Esophagus (tissue), 2 donors: ENCODE results near the gene SHD. TPM values are rescaled to one million over a fixed set of nuclear protein-coding genes. Genes with fewer than 3 reads are reported as not detected.
"Not testable (repeated sequence)": the region's sequence is repeated elsewhere in the genome, so short reads cannot be mapped to it uniquely, and the experiment has no call there.

ENCODE experiments used
- H3K27ac ChIP-seq, 2 donors: one replicate each; pipeline ENCODE4 v1.5.1; 2013; ENCODE audit warnings: low read depth in 2 of 2, mild to moderate bottlenecking in 2 of 2, inconsistent platforms in 1 of 2, low read length in 1 of 2, moderate library complexity in 1 of 2
- H3K27me3 ChIP-seq, 2 donors: one replicate each; pipeline ENCODE4 v1.6.1; 2013; ENCODE audit warnings: low read length in 2 of 2, control low read depth in 1 of 2, mild to moderate bottlenecking in 1 of 2; ENCODE audit not compliant: insufficient read depth in 2 of 2, control insufficient read depth in 1 of 2
- H3K36me3 ChIP-seq, 2 donors: one replicate each; pipeline ENCODE4 v1.6.1; 2013; ENCODE audit warnings: low read length in 1 of 2; ENCODE audit not compliant: control insufficient read depth in 2 of 2, insufficient read depth in 2 of 2
- H3K4me1 ChIP-seq, 2 donors: one replicate each; pipeline ENCODE4 v1.6.1; 2013; ENCODE audit warnings: low read length in 1 of 2; ENCODE audit not compliant: control insufficient read depth in 2 of 2, insufficient read depth in 2 of 2
- H3K4me3 ChIP-seq, 2 donors: one replicate each; pipeline ENCODE4 v1.5.1; 2013; ENCODE audit warnings: low read length in 2 of 2, mild to moderate bottlenecking in 2 of 2, low read depth in 1 of 2, moderate library complexity in 1 of 2
- H3K9me3 ChIP-seq, 2 donors: one replicate each; pipeline ENCODE4 v1.6.1; 2013; ENCODE audit warnings: mild to moderate bottlenecking in 2 of 2, low read depth in 1 of 2, low read length in 1 of 2, moderate library complexity in 1 of 2; ENCODE audit not compliant: control insufficient read depth in 2 of 2, insufficient read depth in 1 of 2
- WGBS, 2 donors: extraction: QIAGEN DNeasy Blood & Tissue Kit; methylation state at CpG; one replicate each; pipeline ENCODE4 v1.1.7; 2013; 5-methylcytosine and 5-hydroxymethylcytosine counted together
- polyA plus RNA-seq, 2 donors: library from polyadenylated mRNA; stranded (reverse); fragments of 200-250 nt; gene quantifications; one replicate each; pipeline ENCODE4 v1.2.3, GENCODE V29; 2013
- donor health status: healthy with polysubstance abuse.
- donor health status: Bipolar disorder and iron deficiency.

SHD gene
- polyA plus RNA-seq, 2 donors, result 0.04 TPM; not detected in 1

DNA sequence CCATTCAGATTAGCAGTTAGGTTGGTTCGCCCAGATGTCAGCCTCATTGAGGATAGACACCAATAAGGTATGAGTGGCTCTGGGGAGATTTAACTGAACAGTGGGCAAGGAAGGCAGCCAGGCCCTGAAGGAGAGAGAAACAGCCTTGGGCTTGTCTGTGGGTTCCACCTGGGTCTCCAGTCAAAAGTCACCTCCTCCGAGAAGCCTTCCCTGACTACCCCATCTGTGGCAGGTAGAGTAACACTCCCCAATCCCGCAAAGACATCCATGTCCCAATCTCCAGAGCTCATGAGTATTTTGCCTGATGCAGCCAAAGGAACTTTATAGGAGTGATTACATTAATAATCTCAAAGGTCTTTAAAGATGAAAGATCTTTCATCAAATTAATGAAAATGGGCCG is 40.2 kb upstream of the SHD start:
- Histone ChIP-seq H3K4me1 (no peaks in the 10 kb centered on the region), H3K27ac (no peak overlapping the region), H3K9me3 (no peaks in the 10 kb centered on the region), H3K36me3 (no peaks in the 10 kb centered on the region), H3K4me3 (no peak overlapping the region), H3K27me3 (no peaks in the 10 kb centered on the region)
- 84 to 87% methylated on average over 4 of the region's 4 CpGs for WGBS, 2 donors

- Histone ChIP-seq H3K9me3 (no peaks in the 10 kb centered on the region), H3K27ac (no peak overlapping the region), H3K4me3 (no peak overlapping the region), H3K36me3 (no peaks in the 10 kb centered on the region), H3K27me3 (no peaks in the 10 kb centered on the region), H3K4me1 (no peaks in the 10 kb centered on the region)
- WGBS, 2 donors, result 72 to 74% methylated on average over 5 of the region's 5 CpGs
Observed at GRCh38 chr19:4241824-4242430, 37.1 kb upstream of the SHD start.

- H3K9me3 ChIP-seq, H3K27ac ChIP-seq, H3K27me3 ChIP-seq, H3K4me3 ChIP-seq, H3K4me1 ChIP-seq: not testable (repeated sequence)
- 97 to 99% methylated on average over 6 of the region's 6 CpGs for WGBS, 2 donors
- H3K36me3 ChIP-seq, result peaks cover 7 to 19% of the 10 kb centered on the region in 2 donors
Observed at GRCh38 chr19:4245938-4246337, 33.1 kb upstream of the SHD start.

- H3K27me3 ChIP-seq, result no peaks in the 10 kb centered on the region
- H3K36me3 ChIP-seq, result peaks cover 11 to 24% of the 10 kb centered on the region in 2 donors
- peak within 1 kb of the TSS; percentile 97 to 98 for H3K27ac ChIP-seq
- peak within 1 kb of the TSS; percentile 50 to 70 for H3K4me3 ChIP-seq
- H3K9me3 ChIP-seq, result no peaks in the 10 kb centered on the region
- WGBS, 2 donors, result 0 to 1% methylated on average over 42 to 45 of the region's 45 CpGs
- no peaks in the 10 kb centered on the region for H3K4me1 ChIP-seq
Observed at GRCh38 chr19:4246767-4247593, 32.1 kb upstream of the SHD start, which contains the start of gene YJU2. Gene YJU2 (plus strand): TSS chr19:4247080. CDS start chr19:4247147, 67 bp downstream.

- WGBS, 2 donors, result 97 to 99% methylated on average over 4 of the region's 4 CpGs
- no peak overlapping the region for H3K4me3 ChIP-seq
- H3K27ac ChIP-seq, result no peak overlapping the region
- no peaks in the 10 kb centered on the region for H3K4me1 ChIP-seq
- H3K27me3 ChIP-seq, result no peaks in the 10 kb centered on the region
- peaks cover 0 to 6% of the 10 kb centered on the region in 2 donors for H3K9me3 ChIP-seq
- H3K36me3 ChIP-seq, result peaks cover 20 to 50% of the 10 kb centered on the region in 2 donors
Observed at GRCh38 chr19:4256563-4256962, 22.5 kb upstream of the SHD start.

- Histone ChIP-seq H3K4me3 (no peak overlapping the region), H3K27me3 (no peaks in the 10 kb centered on the region), H3K27ac (no peak overlapping the region), H3K36me3 (peaks cover 20 to 52% of the 10 kb centered on the region in 2 donors), H3K9me3 (peaks cover 0 to 6% of the 10 kb centered on the region in 2 donors), H3K4me1 (no peaks in the 10 kb centered on the region)
- 89 to 97% methylated on average over 6 of the region's 6 CpGs for WGBS, 2 donors
Observed at GRCh38 chr19:4257025-4257424, 22.0 kb upstream of the SHD start.

DNA sequence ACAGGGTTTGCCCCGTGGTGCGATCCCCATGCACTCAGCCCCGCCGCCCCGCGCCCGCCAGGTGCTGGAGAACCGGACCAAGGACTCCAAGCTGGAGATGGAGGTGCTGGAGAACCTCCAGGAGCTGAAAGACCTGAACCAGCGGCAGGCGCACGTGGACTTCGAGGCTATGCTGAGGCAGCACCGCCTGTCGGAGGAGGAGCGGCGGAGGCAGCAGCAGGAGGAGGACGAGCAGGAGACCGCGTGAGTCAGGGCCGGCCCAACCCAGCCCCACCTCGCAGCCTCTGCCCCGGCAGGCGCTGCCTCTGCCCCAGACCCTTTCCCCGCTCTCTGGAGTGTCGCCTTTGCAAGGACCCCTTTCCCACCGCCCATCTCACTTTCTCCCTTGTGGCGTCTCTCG is 20.9 kb upstream of the SHD start:
- Histone ChIP-seq H3K27me3 (no peaks in the 10 kb centered on the region), H3K36me3 (peaks cover 17 to 54% of the 10 kb centered on the region in 2 donors), H3K27ac (no peak overlapping the region), H3K9me3 (peaks cover 0 to 6% of the 10 kb centered on the region in 2 donors), H3K4me1 (no peaks in the 10 kb centered on the region), H3K4me3 (no peak overlapping the region)
- 94 to 96% methylated on average over 27 to 28 of the region's 28 CpGs for WGBS, 2 donors

GRCh38 chr19:4260613-4261191 is 18.4 kb upstream of the SHD start:
- Histone ChIP-seq H3K36me3 (peaks cover 9 to 49% of the 10 kb centered on the region in 2 donors), H3K4me3 (no peak overlapping the region), H3K9me3 (peaks cover 0 to 6% of the 10 kb centered on the region in 2 donors), H3K4me1 (no peaks in the 10 kb centered on the region), H3K27me3 (no peaks in the 10 kb centered on the region), H3K27ac (no peak overlapping the region)
- 90 to 94% methylated on average over 11 of the region's 11 CpGs for WGBS, 2 donors

- 51 to 56% methylated on average over 4 of the region's 4 CpGs for WGBS, 2 donors
Observed at GRCh38 chr19:4264812-4265211, 14.3 kb upstream of the SHD start.

More at GRCh38 chr19:4264812-4265211, 14.3 kb upstream of the SHD start:
- peaks cover 5 to 46% of the 10 kb centered on the region in 2 donors for H3K36me3 ChIP-seq
- peaks cover 0 to 4% of the 10 kb centered on the region in 2 donors for H3K9me3 ChIP-seq
- no peaks in the 10 kb centered on the region for H3K27me3 ChIP-seq
- no peak overlapping the region for H3K4me3 ChIP-seq
- no peak overlapping the region for H3K27ac ChIP-seq
- no peaks in the 10 kb centered on the region for H3K4me1 ChIP-seq
